ENCODE measurements around the gene KNDC1. TPM values are rescaled to one million over a fixed set of nuclear protein-coding genes. Genes with fewer than 3 reads are reported as not detected.

The KNDC1 gene
- total and polyA plus RNA-seq, 10 donors = 0.05 to 3.5 (median 1.0) TPM

- TF ChIP-seq POLR2AphosphoS5 (IDR thresholded peaks at IDR 0.05) = peak in 1 of 3 donors; percentile 34
- TF ChIP-seq CTCF (IDR thresholded peaks at IDR 0.05 in 8 of 11, conservative IDR thresholded peaks at IDR 0.05 in 3 of 11) = no peak
- no peak for TF ChIP-seq POLR2A (IDR thresholded peaks at IDR 0.05)
- H3K4me3 ChIP-seq = no peak overlapping the region
- peaks cover 0 to 8% (median 0%) of the 10 kb centered on the region in 7 donors for H3K27me3 ChIP-seq (replicated peaks in 1 of 7)
- peaks cover 0 to 87% (median 69%) of the 10 kb centered on the region in 6 donors for H3K36me3 ChIP-seq
- no peak overlapping the region for H3K27ac ChIP-seq
- intact Hi-C loops (cut with DNase I; ENCODE audit: low total_unique reads) = no loop called here
- 87 to 94% (median 92%) methylated on average over 8 to 20 of the region's 20 CpGs for WGBS, 5 donors
- DNase-seq = no peak
- H3K9me3 ChIP-seq = no peaks in the 10 kb centered on the region
- H3K4me1 ChIP-seq = peaks cover 0 to 36% (median 13%) of the 10 kb centered on the region in 6 donors
Measured at GRCh38 chr10:133270204-133270603, 110.2 kb downstream of the KNDC1 start.

- TF ChIP-seq POLR2A (IDR thresholded peaks at IDR 0.05) (no peak), CTCF (IDR thresholded peaks at IDR 0.05 in 8 of 11, conservative IDR thresholded peaks at IDR 0.05 in 3 of 11) (no peak), POLR2AphosphoS5 (IDR thresholded peaks at IDR 0.05) (no peak)
- no peaks in the 10 kb centered on the region for H3K9me3 ChIP-seq
- peaks cover 0 to 15% (median 0%) of the 10 kb centered on the region in 7 donors for H3K27me3 ChIP-seq (replicated peaks in 1 of 7)
- 89 to 96% (median 93%) methylated on average over 2 to 19 of the region's 19 CpGs; no CpG with 5 or more reads in 1 of the 5 donors for WGBS, 5 donors
- intact Hi-C loops (cut with DNase I; ENCODE audit: low total_unique reads) = no loop called here
- H3K27ac ChIP-seq = no peak overlapping the region
- H3K4me1 ChIP-seq = peaks cover under 1 to 36% (median 19%) of the 10 kb centered on the region in 6 donors
- no peak overlapping the region for H3K4me3 ChIP-seq
- H3K36me3 ChIP-seq = peaks cover 0 to 83% (median 69%) of the 10 kb centered on the region in 6 donors
- DNase-seq = no peak
Measured at GRCh38 chr10:133270773-133271297, 110.8 kb downstream of the KNDC1 start.

GRCh38 chr10:133271521-133272300 lies 111.7 kb downstream of the KNDC1 start:
- intact Hi-C loops (cut with DNase I; ENCODE audit: low total_unique reads) = no loop called here
- H3K27ac ChIP-seq = no peak overlapping the region

More at GRCh38 chr10:133271521-133272300, 111.7 kb downstream of the KNDC1 start:
- H3K36me3 ChIP-seq = peaks cover 0 to 74% (median 67%) of the 10 kb centered on the region in 6 donors
- H3K4me3 ChIP-seq = no peak overlapping the region
- H3K27me3 ChIP-seq (replicated peaks in 1 of 7) = peaks cover 0 to 23% (median 7%) of the 10 kb centered on the region in 7 donors
- no peaks in the 10 kb centered on the region for H3K9me3 ChIP-seq
- TF ChIP-seq CTCF (IDR thresholded peaks at IDR 0.05 in 8 of 11, conservative IDR thresholded peaks at IDR 0.05 in 3 of 11) = no peak
- 83 to 91% (median 88%) methylated on average over 24 to 35 of the region's 35 CpGs for WGBS, 5 donors
- peaks cover 4 to 41% (median 28%) of the 10 kb centered on the region in 6 donors for H3K4me1 ChIP-seq
- DNase-seq = peak; percentile 79
